ACC112 (cell line): ENCODE measurements around the gene NUCB1.
"Not testable (repeated sequence)": the region's sequence is repeated elsewhere in the genome, so short reads cannot be mapped to it uniquely, and the experiment has no call there.

ENCODE experiments used
- H2AFZ ChIP-seq: fragments of 200-600 bp; sonication (generic); one replicate; pipeline ENCODE4 v1.6.0; 2017; ENCODE audit warnings: antibody characterized with exemption, low read length; ENCODE audit not compliant: unreplicated experiment
- H3K27ac ChIP-seq: fragments of 200-600 bp; sonication (generic); 2 replicates; pipeline ENCODE4 v1.5.1; 2014; ENCODE audit warnings: low read depth, mild to moderate bottlenecking, antibody characterized with exemption, low read length, moderate library complexity
- H3K27me3 ChIP-seq: fragments of 200-600 bp; sonication (generic); 2 replicates; pipeline ENCODE4 v1.6.1; 2014; ENCODE audit warnings: mild to moderate bottlenecking, antibody characterized with exemption, low read length, moderate library complexity, mixed read lengths; ENCODE audit not compliant: insufficient read depth
- H3K36me3 ChIP-seq: fragments of 200-600 bp; sonication (generic); 2 replicates; pipeline ENCODE4 v1.6.1; 2016; ENCODE audit warnings: mild to moderate bottlenecking, antibody characterized with exemption, low read length, moderate library complexity, mixed read lengths; ENCODE audit not compliant: insufficient read depth
- H3K4me1 ChIP-seq: fragments of 200-600 bp; sonication (generic); one replicate; pipeline ENCODE4 v1.6.1; 2016; ENCODE audit warnings: low read length, mixed read lengths; ENCODE audit not compliant: insufficient read depth, unreplicated experiment, control insufficient read depth
- H3K4me3 ChIP-seq: fragments of 200-600 bp; sonication (generic); 2 replicates; pipeline ENCODE4 v1.5.1; 2014; ENCODE audit warnings: mild to moderate bottlenecking, low read depth, low read length
- H3K79me2 ChIP-seq: fragments of 200-600 bp; sonication (generic); one replicate; pipeline ENCODE4 v1.6.0; 2016; ENCODE audit warnings: low read length; ENCODE audit not compliant: control insufficient read depth, unreplicated experiment, insufficient read depth

The NUCB1 gene

GRCh38 chr19:48876043-48876981 lies 23.8 kb upstream of the NUCB1 start:
- Histone ChIP-seq H3K36me3 (peaks cover 28% of the 10 kb centered on the region), H3K27ac (peak overlapping the region; percentile 98), H3K4me3 (peak overlapping the region; percentile 87), H3K79me2 (peaks cover 35% of the 10 kb centered on the region)
- H2AFZ ChIP-seq, H3K27me3 ChIP-seq, H3K4me1 ChIP-seq: not testable (repeated sequence)

GRCh38 chr19:48877855-48878195 lies 22.3 kb upstream of the NUCB1 start:
- H3K79me2 ChIP-seq, result peaks cover 29% of the 10 kb centered on the region
- peaks cover 6% of the 10 kb centered on the region for H3K4me1 ChIP-seq
- no peak overlapping the region for H3K4me3 ChIP-seq
- H3K36me3 ChIP-seq, result peaks cover 28% of the 10 kb centered on the region
- H2AFZ ChIP-seq, result no peak overlapping the region
- no peaks in the 10 kb centered on the region for H3K27me3 ChIP-seq
- H3K27ac ChIP-seq, result no peak overlapping the region

- Histone ChIP-seq H3K36me3 (peaks cover 24% of the 10 kb centered on the region), H3K27ac (peak overlapping the region; percentile 32; the same call in 1 of the 2 replicates), H3K4me1 (peaks cover 6% of the 10 kb centered on the region), H3K79me2 (peaks cover 23% of the 10 kb centered on the region), H2AFZ (no peak overlapping the region), H3K4me3 (no peak overlapping the region), H3K27me3 (no peaks in the 10 kb centered on the region)
Observed at GRCh38 chr19:48878196-48879024, 21.7 kb upstream of the NUCB1 start.

GRCh38 chr19:48879025-48879637 lies 21.0 kb upstream of the NUCB1 start:
- Histone ChIP-seq H2AFZ (no peak overlapping the region), H3K4me1 (peaks cover 6% of the 10 kb centered on the region), H3K79me2 (peaks cover 16% of the 10 kb centered on the region), H3K36me3 (peaks cover 17% of the 10 kb centered on the region), H3K4me3 (no peak overlapping the region), H3K27ac (no peak overlapping the region), H3K27me3 (no peaks in the 10 kb centered on the region)

GRCh38 chr19:48879696-48880095 lies 20.4 kb upstream of the NUCB1 start:
- Histone ChIP-seq H3K79me2 (peaks cover 11% of the 10 kb centered on the region), H3K36me3 (peaks cover 13% of the 10 kb centered on the region)
- not testable (repeated sequence) for H3K27me3 ChIP-seq, H2AFZ ChIP-seq, H3K4me3 ChIP-seq, H3K4me1 ChIP-seq, H3K27ac ChIP-seq

GRCh38 chr19:48881741-48882657 lies 18.1 kb upstream of the NUCB1 start:
- H3K27ac ChIP-seq, result no peak overlapping the region
- peaks cover 5% of the 10 kb centered on the region for H3K36me3 ChIP-seq
- peaks cover 3% of the 10 kb centered on the region for H3K79me2 ChIP-seq
- no peak overlapping the region for H2AFZ ChIP-seq
- H3K4me1 ChIP-seq, result no peaks in the 10 kb centered on the region
- H3K4me3 ChIP-seq, result no peak overlapping the region
- no peaks in the 10 kb centered on the region for H3K27me3 ChIP-seq

- Histone ChIP-seq H3K4me1 (no peaks in the 10 kb centered on the region), H3K27me3 (no peaks in the 10 kb centered on the region), H2AFZ (no peak overlapping the region), H3K36me3 (peaks cover under 1% of the 10 kb centered on the region), H3K79me2 (no peaks in the 10 kb centered on the region), H3K27ac (no peak overlapping the region), H3K4me3 (no peak overlapping the region)
Observed at GRCh38 chr19:48883726-48884125, 16.4 kb upstream of the NUCB1 start.

- Histone ChIP-seq H3K36me3 (no peaks in the 10 kb centered on the region), H2AFZ (no peak overlapping the region), H3K27me3 (no peaks in the 10 kb centered on the region), H3K27ac (no peak overlapping the region), H3K79me2 (no peaks in the 10 kb centered on the region), H3K4me3 (no peak overlapping the region), H3K4me1 (no peaks in the 10 kb centered on the region)
Observed at GRCh38 chr19:48887861-48888612, 12.1 kb upstream of the NUCB1 start.

- not testable (repeated sequence) for H2AFZ ChIP-seq, H3K27me3 ChIP-seq, H3K36me3 ChIP-seq, H3K27ac ChIP-seq, H3K4me1 ChIP-seq, H3K79me2 ChIP-seq, H3K4me3 ChIP-seq
Observed at GRCh38 chr19:48889496-48889895, 10.6 kb upstream of the NUCB1 start.
